GM12878 (cell line): Measurements from ENCODE around the gene RNF168. TPM values are rescaled to one million over a fixed set of nuclear protein-coding genes. Genes with fewer than 3 reads are reported as not detected.

ENCODE experiments used
- ATAC-seq: fragments of 200-7000 bp; cut with Tn5 transposase; 3 replicates; pipeline ENCODE4 v1.9.1; 2020; ENCODE audit warnings: mild to moderate bottlenecking, moderate library complexity
- BruUV-seq: library from RNA; stranded (reverse); fragments of 400-500 nt; replicated peaks from 2 replicates; lab custom pipeline; 2021; lab: Mats Ljungman, UMichigan
- CTCF ChIA-PET: fragments of 300-600 bp; sonication (Branson Sonifier 250); formaldehyde crosslinking; extraction: SDS; loops from one replicate; lab custom pipeline; 2021; ENCODE audit warnings: inconsistent platforms; lab: Yijun Ruan, JAX
- POLR2A ChIA-PET: fragments of 350-600 bp; formaldehyde crosslinking; extraction: SDS; loops from one replicate; lab custom pipeline; 2021; ENCODE audit warnings: inconsistent platforms; lab: Charles Lee
- RAD21 ChIA-PET: fragments of 300-600 bp; sonication (Branson Sonifier 250); formaldehyde crosslinking; loops from one replicate; lab custom pipeline; 2023; ENCODE audit warnings: antibody characterized with exemption; ENCODE audit not compliant: unreplicated experiment; lab: Charles Lee
- SMC1A ChIA-PET: fragments of 300-600 bp; sonication (Branson Sonifier 250); formaldehyde crosslinking; loops from one replicate; lab custom pipeline; 2023; ENCODE audit not compliant: unreplicated experiment, uncharacterized antibody; lab: Charles Lee
- DNase-seq: peaks from one replicate; pipeline ENCODE4 v3.0.0-alpha.2; 2011; ENCODE audit warnings: low read depth, low spot score
- FAIRE-seq: peaks from 3 replicates; lab custom pipeline; 2011; peaks lifted over from hg19 to GRCh38; lab: Jason Lieb, UNC
- H2AFZ ChIP-seq: 2 replicates; pipeline ENCODE4 v1.6.0; 2011; ENCODE audit warnings: low read depth, low read length, control low read depth; ENCODE audit not compliant: control insufficient read depth
- H3K27ac ChIP-seq: 2 replicates; pipeline ENCODE4 v1.5.1; 2011; ENCODE audit warnings: control low read depth; ENCODE audit not compliant: control insufficient read depth, insufficient read depth
- H3K27me3 ChIP-seq, 2 experiments: replicated peaks in 1 of 2; 2 replicates each; pipeline versions ENCODE4 v1.6.0 to v1.6.1; 2011; ENCODE audit warnings: low read length in 1 of 2; ENCODE audit not compliant: control insufficient read depth in 2 of 2, insufficient read depth in 2 of 2
- H3K36me3 ChIP-seq, 2 experiments: 2 replicates each; pipeline ENCODE4 v1.5.1; 2011; ENCODE audit warnings: low read length in 1 of 2; ENCODE audit not compliant: control insufficient read depth in 2 of 2, insufficient read depth in 2 of 2
- H3K4me1 ChIP-seq: 2 replicates; pipeline ENCODE4 v1.6.1; 2011; ENCODE audit warnings: mild to moderate bottlenecking, low read length, moderate library complexity, mixed read lengths; ENCODE audit not compliant: control insufficient read depth, insufficient read depth
- H3K4me2 ChIP-seq: 2 replicates; pipeline ENCODE4 v1.6.0; 2011; ENCODE audit warnings: control low read depth; ENCODE audit not compliant: control insufficient read depth, insufficient read depth
- H3K4me3 ChIP-seq: fragments of 200-600 bp; sonication (generic); 2 replicates; pipeline ENCODE4 v1.5.1; 2016
- H3K79me2 ChIP-seq: 2 replicates; pipeline ENCODE4 v1.6.0; 2011; ENCODE audit warnings: low read length; ENCODE audit not compliant: control insufficient read depth, insufficient read depth
- H3K9ac ChIP-seq: 2 replicates; pipeline ENCODE4 v1.8.0; 2011; ENCODE audit warnings: low read length, control low read depth, mixed read lengths; ENCODE audit not compliant: control insufficient read depth, insufficient read depth
- H3K9me3 ChIP-seq: replicated peaks from 3 replicates; pipeline ENCODE4 v1.5.1; 2011; ENCODE audit warnings: mild to moderate bottlenecking, low read length; ENCODE audit not compliant: control insufficient read depth, insufficient read depth
- H4K20me1 ChIP-seq: 2 replicates; pipeline ENCODE4 v1.6.0; 2011; ENCODE audit not compliant: control insufficient read depth, insufficient read depth
- CBX5 ChIP-seq: sonication (generic); IDR thresholded peaks from 2 replicates; pipeline ENCODE4 v1.6.1; 2016; ENCODE audit warnings: low read depth, moderate library complexity, mild to moderate bottlenecking, inconsistent platforms
- CREM ChIP-seq: IDR thresholded peaks from 2 replicates; pipeline ENCODE4 v1.6.1; 2014; ENCODE audit warnings: antibody characterized with exemption, low read depth
- JUNB ChIP-seq: IDR thresholded peaks from 2 replicates; pipeline ENCODE4 v1.6.1; 2016; ENCODE audit warnings: antibody characterized with exemption, mild to moderate bottlenecking
- PAX5 ChIP-seq: IDR thresholded peaks from 2 replicates; pipeline ENCODE4 v1.6.1; 2011; ENCODE audit warnings: low read depth, low read length, borderline replicate concordance
- PRDM15 ChIP-seq: fragments of 450-650 bp; formaldehyde crosslinking; IDR thresholded peaks from 2 replicates; pipeline ENCODE4 v1.4.0; 2020; ENCODE audit warnings: mild to moderate bottlenecking, moderate library complexity
- ZNF24 ChIP-seq: fragments of 450-650 bp; IDR thresholded peaks from 2 replicates; pipeline ENCODE4 v1.6.1; 2017; ENCODE audit warnings: antibody characterized with exemption, mild to moderate bottlenecking
- ZZZ3 ChIP-seq: IDR thresholded peaks from 2 replicates; pipeline ENCODE4 v1.6.1; 2011; ENCODE audit warnings: low read depth; ENCODE audit not compliant: control insufficient read depth, insufficient read length
- WGBS: methylation state at CpG from one replicate; pipeline ENCODE4 v1.1.6; 2016; ENCODE audit warnings: low lambda C conversion rate; ENCODE audit not compliant: insufficient replicate concordance, insufficient coverage; ENCODE audit errors: missing lambda C conversion rate; 5-methylcytosine and 5-hydroxymethylcytosine counted together
- in situ Hi-C: fragments of 300-500 bp; cut with MboI; formaldehyde crosslinking; loops from 9 replicates; pipeline ENCODE4 v1.14.3; 2018; ENCODE audit warnings: mixed read lengths
- intact Hi-C: fragments of 100-400 bp; cut with micrococcal nuclease; formaldehyde crosslinking; loops from one replicate; pipeline ENCODE4 v1.14.2; 2022; ENCODE audit not compliant: unreplicated experiment
- polyA plus RNA-seq, 11 experiments: library from polyadenylated mRNA; depleted of rRNA in 4 of 11; unstranded in 6 of 11; stranded (reverse) in 5 of 11; fragments of >200 nt; fragmentation: Nextera tagmentation in 4 of 11; fragmentation: Illumina TruSeq in 1 of 11; extraction: Ambion mirVana in 4 of 11; extraction: Trizol in 1 of 11; gene quantifications; 1 replicate in 1 of 11; 2 replicates in 10 of 11; pipeline versions ENCODE4 v1.2.1 to v1.2.3, GENCODE V29; 2011 to 2016; ENCODE audit warnings: inconsistent platforms in 2 of 11, missing spikeins in 2 of 11, low read depth in 1 of 11
- total RNA-seq, 4 experiments: library from RNA; depleted of rRNA in 3 of 4; stranded (reverse); fragments of >200 nt in 3 of 4; fragmentation: Illumina TruSeq in 1 of 4; extraction: Trizol in 1 of 4; gene quantifications; 2 replicates each; pipeline versions ENCODE4 v1.2.1 to v1.2.3, GENCODE V29; 2013 to 2021
- TF ChIP-seq, protein P1 (sequence below): fragments of 450-650 bp; IDR thresholded peaks from 2 replicates; pipeline ENCODE4 v1.6.1; 2017; ENCODE audit warnings: antibody characterized with exemption, mild to moderate bottlenecking, moderate library complexity
- TF ChIP-seq, protein P2 (sequence below): fragments of 450-650 bp; IDR thresholded peaks from 2 replicates; pipeline ENCODE4 v1.6.1; 2016; ENCODE audit warnings: mild to moderate bottlenecking, moderate library complexity, borderline replicate concordance

RNF168 gene
- total and polyA plus RNA-seq, 10 of the 15 experiments (the other 5 are each of a cell fraction or from before 2014, with no cell fraction given): 12.7 to 47.5 (median 24.8) TPM

DNA sequence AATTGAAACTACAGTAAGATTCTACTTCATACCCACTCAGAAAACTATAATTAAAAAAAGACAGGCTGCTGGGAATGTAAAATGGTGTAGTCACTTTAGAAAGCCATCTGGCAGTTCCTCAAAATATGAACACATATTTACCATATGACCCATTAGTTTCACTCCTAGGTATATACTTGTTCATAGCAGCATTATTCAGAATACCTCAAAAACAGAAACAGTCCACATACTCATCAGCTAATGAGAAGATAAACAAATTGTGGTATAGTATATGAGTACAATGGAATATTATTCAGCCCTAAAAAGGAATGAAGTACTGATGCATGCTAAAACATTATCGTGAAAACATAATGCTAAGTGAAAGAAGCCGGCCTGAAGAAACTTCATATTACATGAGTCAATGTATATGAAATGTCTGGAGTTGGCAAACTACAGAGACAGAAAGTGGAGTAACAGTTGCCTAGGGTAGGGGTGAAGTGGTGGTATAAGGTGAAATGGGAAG, 41.0 kb upstream of the RNF168 start (continued):
- TF ChIP-seq, protein P1, sequence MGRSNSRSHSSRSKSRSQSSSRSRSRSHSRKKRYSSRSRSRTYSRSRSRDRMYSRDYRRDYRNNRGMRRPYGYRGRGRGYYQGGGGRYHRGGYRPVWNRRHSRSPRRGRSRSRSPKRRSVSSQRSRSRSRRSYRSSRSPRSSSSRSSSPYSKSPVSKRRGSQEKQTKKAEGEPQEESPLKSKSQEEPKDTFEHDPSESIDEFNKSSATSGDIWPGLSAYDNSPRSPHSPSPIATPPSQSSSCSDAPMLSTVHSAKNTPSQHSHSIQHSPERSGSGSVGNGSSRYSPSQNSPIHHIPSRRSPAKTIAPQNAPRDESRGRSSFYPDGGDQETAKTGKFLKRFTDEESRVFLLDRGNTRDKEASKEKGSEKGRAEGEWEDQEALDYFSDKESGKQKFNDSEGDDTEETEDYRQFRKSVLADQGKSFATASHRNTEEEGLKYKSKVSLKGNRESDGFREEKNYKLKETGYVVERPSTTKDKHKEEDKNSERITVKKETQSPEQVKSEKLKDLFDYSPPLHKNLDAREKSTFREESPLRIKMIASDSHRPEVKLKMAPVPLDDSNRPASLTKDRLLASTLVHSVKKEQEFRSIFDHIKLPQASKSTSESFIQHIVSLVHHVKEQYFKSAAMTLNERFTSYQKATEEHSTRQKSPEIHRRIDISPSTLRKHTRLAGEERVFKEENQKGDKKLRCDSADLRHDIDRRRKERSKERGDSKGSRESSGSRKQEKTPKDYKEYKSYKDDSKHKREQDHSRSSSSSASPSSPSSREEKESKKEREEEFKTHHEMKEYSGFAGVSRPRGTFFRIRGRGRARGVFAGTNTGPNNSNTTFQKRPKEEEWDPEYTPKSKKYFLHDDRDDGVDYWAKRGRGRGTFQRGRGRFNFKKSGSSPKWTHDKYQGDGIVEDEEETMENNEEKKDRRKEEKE: no peak
- TF ChIP-seq, all 136 proteins: peak for 0

GRCh38 chr3:196541684-196542445, 38.3 kb upstream of the RNF168 start:
- 88% methylated on average over 6 of the region's 6 CpGs for WGBS
- ChIA-PET POLR2A (interaction anchor here (0.7 kb wide), 1 partner anchor 578 kb away, joined by 3 read pairs; no protein-coding TSS in a partner anchor), RAD21 (no interaction called here), CTCF (interaction anchor here (0.5 to 1.2 kb wide), 5 partner anchors 19 to 134 kb away, joined by 3 to 4 read pairs (median 4); no protein-coding TSS in a partner anchor), SMC1A (interaction anchor here (0.6 to 1.3 kb wide), 2 partner anchors 14 to 208 kb away, joined by 3 to 5 read pairs; no protein-coding TSS in a partner anchor)
- no peaks in the 10 kb centered on the region for H3K4me1 ChIP-seq
- ATAC-seq: no peak
- no peak for DNase-seq
- no peaks in the 10 kb centered on the region for H4K20me1 ChIP-seq
- H3K4me3 ChIP-seq: no peak overlapping the region
- no peaks in the 10 kb centered on the region for H3K27me3 ChIP-seq
- in situ Hi-C loops (no loop called here), intact Hi-C loops (no loop called here)
- TF ChIP-seq CBX5: no peak
- no peak for TF ChIP-seq PRDM15 (CRISPR knock-in tag)
- TF ChIP-seq ZNF24: no peak
- TF ChIP-seq, protein P2, sequence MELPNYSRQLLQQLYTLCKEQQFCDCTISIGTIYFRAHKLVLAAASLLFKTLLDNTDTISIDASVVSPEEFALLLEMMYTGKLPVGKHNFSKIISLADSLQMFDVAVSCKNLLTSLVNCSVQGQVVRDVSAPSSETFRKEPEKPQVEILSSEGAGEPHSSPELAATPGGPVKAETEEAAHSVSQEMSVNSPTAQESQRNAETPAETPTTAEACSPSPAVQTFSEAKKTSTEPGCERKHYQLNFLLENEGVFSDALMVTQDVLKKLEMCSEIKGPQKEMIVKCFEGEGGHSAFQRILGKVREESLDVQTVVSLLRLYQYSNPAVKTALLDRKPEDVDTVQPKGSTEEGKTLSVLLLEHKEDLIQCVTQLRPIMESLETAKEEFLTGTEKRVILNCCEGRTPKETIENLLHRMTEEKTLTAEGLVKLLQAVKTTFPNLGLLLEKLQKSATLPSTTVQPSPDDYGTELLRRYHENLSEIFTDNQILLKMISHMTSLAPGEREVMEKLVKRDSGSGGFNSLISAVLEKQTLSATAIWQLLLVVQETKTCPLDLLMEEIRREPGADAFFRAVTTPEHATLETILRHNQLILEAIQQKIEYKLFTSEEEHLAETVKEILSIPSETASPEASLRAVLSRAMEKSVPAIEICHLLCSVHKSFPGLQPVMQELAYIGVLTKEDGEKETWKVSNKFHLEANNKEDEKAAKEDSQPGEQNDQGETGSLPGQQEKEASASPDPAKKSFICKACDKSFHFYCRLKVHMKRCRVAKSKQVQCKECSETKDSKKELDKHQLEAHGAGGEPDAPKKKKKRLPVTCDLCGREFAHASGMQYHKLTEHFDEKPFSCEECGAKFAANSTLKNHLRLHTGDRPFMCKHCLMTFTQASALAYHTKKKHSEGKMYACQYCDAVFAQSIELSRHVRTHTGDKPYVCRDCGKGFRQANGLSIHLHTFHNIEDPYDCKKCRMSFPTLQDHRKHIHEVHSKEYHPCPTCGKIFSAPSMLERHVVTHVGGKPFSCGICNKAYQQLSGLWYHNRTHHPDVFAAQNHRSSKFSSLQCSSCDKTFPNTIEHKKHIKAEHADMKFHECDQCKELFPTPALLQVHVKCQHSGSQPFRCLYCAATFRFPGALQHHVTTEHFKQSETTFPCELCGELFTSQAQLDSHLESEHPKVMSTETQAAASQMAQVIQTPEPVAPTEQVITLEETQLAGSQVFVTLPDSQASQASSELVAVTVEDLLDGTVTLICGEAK: no peak
- no peak for TF ChIP-seq JUNB
- TF ChIP-seq PAX5: no peak
- no peak for TF ChIP-seq CREM
- TF ChIP-seq ZZZ3: no peak
- no peaks in the 10 kb centered on the region for H3K9me3 ChIP-seq
- no peak overlapping the region for H3K27ac ChIP-seq
- H3K9ac ChIP-seq: no peak overlapping the region
- H3K4me2 ChIP-seq: no peak overlapping the region
- FAIRE-seq: no peak
- no TSS peak for BruUV-seq
- H3K36me3 ChIP-seq: no peaks in the 10 kb centered on the region
- no peak overlapping the region for H2AFZ ChIP-seq
- H3K79me2 ChIP-seq: no peaks in the 10 kb centered on the region
